Measurements from ENCODE around the gene YTHDC2. TPM values are rescaled to one million over a fixed set of nuclear protein-coding genes. Genes with fewer than 3 reads are reported as not detected.

YTHDC2 gene
- total and polyA plus RNA-seq, 4 donors = 6.2 to 32.9 (median 14.8) TPM

DNA sequence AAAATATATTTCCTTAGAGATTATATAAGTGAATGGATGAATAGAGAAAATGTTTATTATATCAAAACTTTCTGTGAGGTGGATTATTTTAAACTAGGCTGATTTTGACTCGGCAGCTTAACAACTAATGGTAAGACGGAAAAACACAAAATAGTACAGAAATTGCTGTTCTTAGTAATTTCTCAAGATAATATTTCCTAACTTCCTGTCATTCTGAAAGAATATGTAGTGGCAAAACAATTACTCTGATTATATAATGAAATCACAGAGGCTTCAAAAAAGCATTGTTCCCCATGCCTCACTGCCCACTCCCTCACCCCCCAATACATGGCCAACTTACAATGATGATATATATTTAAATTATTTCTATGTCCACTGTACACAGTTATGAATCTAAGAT lies 85.4 kb downstream of the YTHDC2 start:
- no peaks in the 10 kb centered on the region for H3K9me3 ChIP-seq (ENCODE audit: control insufficient read depth in 4 of 4, low read length in 3 of 4)
- TF ChIP-seq, protein P1, sequence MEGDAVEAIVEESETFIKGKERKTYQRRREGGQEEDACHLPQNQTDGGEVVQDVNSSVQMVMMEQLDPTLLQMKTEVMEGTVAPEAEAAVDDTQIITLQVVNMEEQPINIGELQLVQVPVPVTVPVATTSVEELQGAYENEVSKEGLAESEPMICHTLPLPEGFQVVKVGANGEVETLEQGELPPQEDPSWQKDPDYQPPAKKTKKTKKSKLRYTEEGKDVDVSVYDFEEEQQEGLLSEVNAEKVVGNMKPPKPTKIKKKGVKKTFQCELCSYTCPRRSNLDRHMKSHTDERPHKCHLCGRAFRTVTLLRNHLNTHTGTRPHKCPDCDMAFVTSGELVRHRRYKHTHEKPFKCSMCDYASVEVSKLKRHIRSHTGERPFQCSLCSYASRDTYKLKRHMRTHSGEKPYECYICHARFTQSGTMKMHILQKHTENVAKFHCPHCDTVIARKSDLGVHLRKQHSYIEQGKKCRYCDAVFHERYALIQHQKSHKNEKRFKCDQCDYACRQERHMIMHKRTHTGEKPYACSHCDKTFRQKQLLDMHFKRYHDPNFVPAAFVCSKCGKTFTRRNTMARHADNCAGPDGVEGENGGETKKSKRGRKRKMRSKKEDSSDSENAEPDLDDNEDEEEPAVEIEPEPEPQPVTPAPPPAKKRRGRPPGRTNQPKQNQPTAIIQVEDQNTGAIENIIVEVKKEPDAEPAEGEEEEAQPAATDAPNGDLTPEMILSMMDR (IDR thresholded peaks at IDR 0.05; ENCODE audit: low read depth, low read length, missing input control) = no peak
- TF ChIP-seq RAD21 (IDR thresholded peaks at IDR 0.05) (no peak), MAX (IDR thresholded peaks at IDR 0.05) (no peak), FOXA1 (IDR thresholded peaks at IDR 0.05) (no peak), HNF4A (conservative IDR thresholded peaks at IDR 0.05) (no peak), EGR1 (IDR thresholded peaks at IDR 0.05; ENCODE audit: low read depth in 2 of 2) (no peak), JUND (IDR thresholded peaks at IDR 0.05) (no peak), HNF4G (IDR thresholded peaks at IDR 0.05) (no peak), TAF1 (conservative IDR thresholded peaks at IDR 0.05) (no peak), RXRA (IDR thresholded peaks at IDR 0.05) (no peak), GABPA (IDR thresholded peaks at IDR 0.05 in 1 of 2, conservative IDR thresholded peaks at IDR 0.05 in 1 of 2) (no peak), NR2F2 (IDR thresholded peaks at IDR 0.05) (no peak), FOXA2 (IDR thresholded peaks at IDR 0.05) (no peak), SP1 (IDR thresholded peaks at IDR 0.05) (no peak), ZBTB33 (IDR thresholded peaks at IDR 0.05) (no peak), YY1 (IDR thresholded peaks at IDR 0.05) (no peak)
- TF ChIP-seq, protein P2, sequence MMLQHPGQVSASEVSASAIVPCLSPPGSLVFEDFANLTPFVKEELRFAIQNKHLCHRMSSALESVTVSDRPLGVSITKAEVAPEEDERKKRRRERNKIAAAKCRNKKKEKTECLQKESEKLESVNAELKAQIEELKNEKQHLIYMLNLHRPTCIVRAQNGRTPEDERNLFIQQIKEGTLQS (IDR thresholded peaks at IDR 0.05) = no peak
- TF ChIP-seq, protein P3, sequence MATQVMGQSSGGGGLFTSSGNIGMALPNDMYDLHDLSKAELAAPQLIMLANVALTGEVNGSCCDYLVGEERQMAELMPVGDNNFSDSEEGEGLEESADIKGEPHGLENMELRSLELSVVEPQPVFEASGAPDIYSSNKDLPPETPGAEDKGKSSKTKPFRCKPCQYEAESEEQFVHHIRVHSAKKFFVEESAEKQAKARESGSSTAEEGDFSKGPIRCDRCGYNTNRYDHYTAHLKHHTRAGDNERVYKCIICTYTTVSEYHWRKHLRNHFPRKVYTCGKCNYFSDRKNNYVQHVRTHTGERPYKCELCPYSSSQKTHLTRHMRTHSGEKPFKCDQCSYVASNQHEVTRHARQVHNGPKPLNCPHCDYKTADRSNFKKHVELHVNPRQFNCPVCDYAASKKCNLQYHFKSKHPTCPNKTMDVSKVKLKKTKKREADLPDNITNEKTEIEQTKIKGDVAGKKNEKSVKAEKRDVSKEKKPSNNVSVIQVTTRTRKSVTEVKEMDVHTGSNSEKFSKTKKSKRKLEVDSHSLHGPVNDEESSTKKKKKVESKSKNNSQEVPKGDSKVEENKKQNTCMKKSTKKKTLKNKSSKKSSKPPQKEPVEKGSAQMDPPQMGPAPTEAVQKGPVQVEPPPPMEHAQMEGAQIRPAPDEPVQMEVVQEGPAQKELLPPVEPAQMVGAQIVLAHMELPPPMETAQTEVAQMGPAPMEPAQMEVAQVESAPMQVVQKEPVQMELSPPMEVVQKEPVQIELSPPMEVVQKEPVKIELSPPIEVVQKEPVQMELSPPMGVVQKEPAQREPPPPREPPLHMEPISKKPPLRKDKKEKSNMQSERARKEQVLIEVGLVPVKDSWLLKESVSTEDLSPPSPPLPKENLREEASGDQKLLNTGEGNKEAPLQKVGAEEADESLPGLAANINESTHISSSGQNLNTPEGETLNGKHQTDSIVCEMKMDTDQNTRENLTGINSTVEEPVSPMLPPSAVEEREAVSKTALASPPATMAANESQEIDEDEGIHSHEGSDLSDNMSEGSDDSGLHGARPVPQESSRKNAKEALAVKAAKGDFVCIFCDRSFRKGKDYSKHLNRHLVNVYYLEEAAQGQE (IDR thresholded peaks at IDR 0.05) = no peak
- H3K4me3 ChIP-seq (ENCODE audit: low read depth in 1 of 3, low read length in 3 of 3) = no peak overlapping the region
- H3K4me1 ChIP-seq (ENCODE audit: control insufficient read depth in 4 of 4, insufficient read depth in 4 of 4, low read length in 3 of 4) = no peaks in the 10 kb centered on the region
- no peak for DNase-seq (ENCODE audit: low spot score)
- no peak overlapping the region for H3K27ac ChIP-seq (ENCODE audit: low read depth in 1 of 2, low read length in 2 of 2)
- no peaks in the 10 kb centered on the region for H3K27me3 ChIP-seq (ENCODE audit: control insufficient read depth in 4 of 4, insufficient read depth in 4 of 4, low read length in 3 of 4)
- 79% methylated on average over 2 of the region's 2 CpGs for WGBS
- peaks cover 0 to 9% (median under 1%) of the 10 kb centered on the region in 4 donors for H3K36me3 ChIP-seq (ENCODE audit: control insufficient read depth in 4 of 4, insufficient read depth in 3 of 4, low read depth in 1 of 4, low read length in 3 of 4)
- no peak overlapping the region for H3K9ac ChIP-seq (ENCODE audit: low read depth in 1 of 2, low read length in 2 of 2)
